ENCODE data around the gene NR1H3.
"Not testable (repeated sequence)": the region's sequence is repeated elsewhere in the genome, so short reads cannot be mapped to it uniquely, and the experiment has no call there.

The NR1H3 gene

DNA sequence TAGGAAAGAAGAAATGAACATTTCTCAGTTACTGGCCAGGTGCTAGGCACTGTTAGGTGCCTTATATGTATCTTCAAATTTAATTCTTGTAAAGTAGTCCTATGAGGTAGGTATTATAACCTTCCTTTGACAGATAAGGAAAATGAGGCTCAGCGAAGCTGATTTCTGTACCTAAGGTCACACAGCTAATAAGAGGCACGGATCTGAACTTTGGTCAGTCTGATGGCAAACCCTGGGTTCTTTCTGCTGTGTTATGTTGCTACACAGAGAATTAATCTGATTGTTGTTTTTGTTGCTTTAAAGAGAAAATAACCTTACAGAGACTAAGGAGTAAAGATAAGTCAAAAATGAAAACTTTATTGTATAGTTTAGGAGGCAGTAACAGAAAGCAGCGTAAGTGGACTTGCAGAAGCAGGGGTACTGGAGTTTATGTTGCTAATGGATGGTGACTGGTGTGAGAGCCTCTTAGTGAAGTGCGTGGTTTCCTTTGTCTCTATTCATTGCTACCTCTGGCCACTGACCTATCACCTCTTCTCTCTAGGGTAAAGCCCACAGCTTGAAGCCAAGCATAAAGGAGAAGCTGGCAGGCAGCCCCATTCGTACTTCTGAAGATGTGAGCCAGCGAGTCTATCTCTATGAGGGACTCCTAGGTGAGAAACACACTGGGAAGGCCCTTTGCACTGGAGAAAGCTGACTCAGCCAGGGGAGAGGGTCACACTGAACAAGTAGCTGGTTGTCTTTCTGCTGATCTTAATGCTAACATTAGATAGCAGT lies 50.4 kb downstream of the NR1H3 start:
- DNase-seq: no peak

DNA sequence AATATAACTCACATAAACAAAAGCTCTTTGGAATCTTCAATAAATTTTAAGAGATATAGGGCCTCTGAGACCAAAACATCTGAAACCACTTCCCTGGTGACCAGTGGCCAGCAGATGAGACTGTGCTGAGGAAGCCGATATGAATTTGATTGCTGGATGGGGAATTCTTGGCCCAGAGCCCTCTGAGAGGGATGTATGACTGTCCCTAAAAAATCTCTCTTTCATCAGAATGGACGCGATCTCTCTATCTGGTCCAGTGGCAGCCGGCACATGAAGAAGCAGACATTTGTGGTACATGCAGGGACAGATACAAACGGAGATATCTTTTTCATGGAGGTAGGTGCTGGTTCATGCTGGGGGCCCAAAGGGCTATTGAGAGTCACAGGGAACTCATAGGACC lies 57.2 kb downstream of the NR1H3 start:
- DNase-seq: no peak

DNA sequence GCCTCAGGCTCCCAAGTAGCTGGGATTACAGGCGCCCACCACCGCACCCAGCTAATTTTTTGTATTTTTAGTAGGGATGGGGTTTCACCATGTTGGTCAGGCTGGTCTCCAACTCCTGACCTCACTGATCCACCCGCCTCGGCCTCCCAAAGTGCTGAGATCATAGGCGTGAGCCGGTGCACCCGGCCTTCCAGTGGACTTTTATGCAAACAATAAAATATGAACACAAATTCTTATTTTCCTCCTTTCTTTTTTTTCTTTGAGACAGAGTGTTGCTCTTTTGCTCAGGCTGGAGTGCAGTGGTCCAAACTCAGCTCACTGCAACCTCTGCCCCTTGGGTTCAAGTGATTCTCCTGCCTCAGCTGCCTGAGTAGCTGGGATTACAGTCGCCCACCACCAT lies 58.7 kb downstream of the NR1H3 start:
- not testable (repeated sequence) for DNase-seq

DNA sequence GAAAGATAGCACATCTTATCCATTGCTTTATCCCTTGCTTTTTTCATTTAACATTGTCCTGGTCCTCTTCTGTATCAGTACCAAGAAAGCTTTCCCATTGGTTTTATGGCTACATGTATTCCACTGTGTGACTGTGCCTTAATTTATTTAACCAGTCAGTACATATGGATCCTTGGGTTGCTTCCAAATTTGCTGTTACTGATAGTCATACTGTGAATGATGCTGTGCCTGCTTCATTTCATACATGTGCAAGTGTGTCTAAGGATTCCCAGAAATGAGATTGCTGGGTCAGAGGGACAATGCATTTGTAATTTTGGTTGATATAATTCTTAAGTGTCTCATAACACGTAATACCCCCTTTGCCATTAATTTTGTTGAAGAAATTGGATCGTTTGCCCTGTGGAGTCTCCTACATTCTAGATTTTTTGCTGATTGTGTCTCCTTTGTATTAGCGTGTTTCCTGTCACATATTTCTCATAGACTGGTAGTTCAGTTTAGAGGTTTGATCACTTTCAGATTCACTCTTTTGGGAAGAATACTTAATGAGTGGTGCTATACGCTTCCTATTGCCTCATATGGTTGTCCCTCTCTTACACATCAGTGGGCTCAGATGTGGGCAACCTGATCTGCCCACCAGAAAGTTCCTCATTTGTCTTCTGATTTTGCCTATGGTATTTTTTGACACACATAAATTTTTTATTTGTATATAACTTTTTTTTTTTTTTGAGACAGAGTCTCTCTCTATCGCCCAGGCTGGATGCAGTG lies 59.5 kb downstream of the NR1H3 start:
- no peak for DNase-seq

DNA sequence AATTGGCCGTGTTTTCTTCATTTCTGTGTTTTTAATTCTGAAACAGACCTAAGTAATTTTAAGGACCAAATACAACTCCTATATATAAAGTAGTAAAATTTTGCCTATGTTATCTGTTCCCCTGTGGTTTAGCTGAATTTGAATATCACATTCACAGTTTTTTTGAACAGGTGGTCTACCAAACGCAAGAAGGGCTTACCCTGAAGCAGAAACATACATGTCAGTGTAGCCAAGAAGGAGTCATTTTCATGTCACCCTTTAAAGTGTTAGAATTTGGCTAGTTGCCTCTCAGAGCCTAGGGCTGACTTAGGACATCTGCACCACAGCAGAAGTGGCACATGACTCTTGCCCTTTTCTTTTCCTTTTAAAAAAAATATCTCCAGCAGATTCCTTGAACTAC lies 60.4 kb downstream of the NR1H3 start:
- no peak for DNase-seq
